ENCODE results near the gene VTI1A.

The VTI1A gene

GRCh38 chr10:112637901-112638300 is 190.9 kb downstream of the VTI1A start:
- no peak overlapping the region for H3K4me3 ChIP-seq (ENCODE audit: low read depth, low read length)
- DNase-seq (ENCODE audit: low read depth), result peak; percentile 76
- TF ChIP-seq, protein P1, sequence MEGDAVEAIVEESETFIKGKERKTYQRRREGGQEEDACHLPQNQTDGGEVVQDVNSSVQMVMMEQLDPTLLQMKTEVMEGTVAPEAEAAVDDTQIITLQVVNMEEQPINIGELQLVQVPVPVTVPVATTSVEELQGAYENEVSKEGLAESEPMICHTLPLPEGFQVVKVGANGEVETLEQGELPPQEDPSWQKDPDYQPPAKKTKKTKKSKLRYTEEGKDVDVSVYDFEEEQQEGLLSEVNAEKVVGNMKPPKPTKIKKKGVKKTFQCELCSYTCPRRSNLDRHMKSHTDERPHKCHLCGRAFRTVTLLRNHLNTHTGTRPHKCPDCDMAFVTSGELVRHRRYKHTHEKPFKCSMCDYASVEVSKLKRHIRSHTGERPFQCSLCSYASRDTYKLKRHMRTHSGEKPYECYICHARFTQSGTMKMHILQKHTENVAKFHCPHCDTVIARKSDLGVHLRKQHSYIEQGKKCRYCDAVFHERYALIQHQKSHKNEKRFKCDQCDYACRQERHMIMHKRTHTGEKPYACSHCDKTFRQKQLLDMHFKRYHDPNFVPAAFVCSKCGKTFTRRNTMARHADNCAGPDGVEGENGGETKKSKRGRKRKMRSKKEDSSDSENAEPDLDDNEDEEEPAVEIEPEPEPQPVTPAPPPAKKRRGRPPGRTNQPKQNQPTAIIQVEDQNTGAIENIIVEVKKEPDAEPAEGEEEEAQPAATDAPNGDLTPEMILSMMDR (IDR thresholded peaks at IDR 0.05; ENCODE audit: control insufficient read depth, extremely low read depth, insufficient read depth), result no peak

DNA sequence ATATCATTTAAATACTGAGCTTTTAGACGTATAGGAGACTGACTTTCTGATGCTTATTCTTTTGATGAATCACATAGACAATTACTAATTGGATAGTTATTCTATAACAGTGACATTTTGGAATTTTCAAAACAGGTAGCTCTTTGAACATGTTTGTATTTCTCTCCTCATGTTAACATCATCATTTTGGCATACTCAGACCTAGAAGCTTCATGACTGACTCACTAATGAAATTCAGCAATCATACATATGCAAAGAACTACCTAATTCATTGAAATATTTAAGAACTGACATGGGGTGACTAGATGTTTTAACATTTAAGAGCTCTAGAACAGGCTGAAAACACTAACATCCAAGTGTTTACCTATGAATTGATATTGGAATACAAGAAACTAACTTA is 192.3 kb downstream of the VTI1A start:
- no peak for DNase-seq (ENCODE audit: low read depth)
- TF ChIP-seq, protein P1 (IDR thresholded peaks at IDR 0.05; ENCODE audit: control insufficient read depth, extremely low read depth, insufficient read depth), result no peak
- no peak overlapping the region for H3K4me3 ChIP-seq (ENCODE audit: low read depth, low read length)

GRCh38 chr10:112640638-112641037 is 193.6 kb downstream of the VTI1A start:
- no peak for DNase-seq (ENCODE audit: low read depth)
- no peak overlapping the region for H3K4me3 ChIP-seq (ENCODE audit: low read depth, low read length)
- TF ChIP-seq, protein P1 (IDR thresholded peaks at IDR 0.05; ENCODE audit: control insufficient read depth, extremely low read depth, insufficient read depth), result no peak

DNA sequence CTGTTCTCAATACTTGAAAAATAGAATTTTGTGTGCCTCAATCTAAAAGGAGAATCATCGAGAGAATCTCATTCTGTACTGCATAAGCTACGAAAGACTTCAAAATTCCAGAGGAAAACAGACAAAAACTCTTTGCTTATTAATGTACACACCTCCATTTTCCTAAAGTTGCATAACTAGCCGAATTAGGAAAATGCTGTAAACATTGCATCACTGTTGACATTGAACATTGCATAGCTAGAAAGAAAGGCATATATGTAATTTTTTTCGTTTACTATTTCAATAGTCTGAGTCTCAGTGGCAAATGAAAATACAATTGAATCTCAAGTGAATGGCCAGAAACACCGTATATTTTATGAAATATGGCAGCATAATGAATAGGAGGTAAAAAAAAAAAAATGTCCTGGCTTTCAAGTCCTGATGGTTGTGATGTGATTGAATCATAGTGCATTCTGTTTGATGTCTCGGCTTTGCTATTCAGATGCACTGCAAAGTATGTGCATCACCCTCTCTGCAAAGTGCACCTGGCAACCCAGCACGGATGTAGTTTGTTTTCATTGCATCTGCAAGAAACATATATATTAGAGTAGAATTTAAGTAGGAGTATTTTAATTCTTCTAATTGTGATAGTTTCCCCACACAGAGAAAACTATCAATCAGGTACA is 196.7 kb downstream of the VTI1A start:
- H3K4me3 ChIP-seq (ENCODE audit: low read depth, low read length), result no peak overlapping the region
- no peak for DNase-seq (ENCODE audit: low read depth)
- TF ChIP-seq, protein P1 (IDR thresholded peaks at IDR 0.05; ENCODE audit: control insufficient read depth, extremely low read depth, insufficient read depth), result no peak

GRCh38 chr10:112644265-112644645 is 197.2 kb downstream of the VTI1A start:
- no peak overlapping the region for H3K4me3 ChIP-seq (ENCODE audit: low read depth, low read length)
- TF ChIP-seq, protein P1 (IDR thresholded peaks at IDR 0.05; ENCODE audit: control insufficient read depth, extremely low read depth, insufficient read depth), result no peak
- no peak for DNase-seq (ENCODE audit: low read depth)

DNA sequence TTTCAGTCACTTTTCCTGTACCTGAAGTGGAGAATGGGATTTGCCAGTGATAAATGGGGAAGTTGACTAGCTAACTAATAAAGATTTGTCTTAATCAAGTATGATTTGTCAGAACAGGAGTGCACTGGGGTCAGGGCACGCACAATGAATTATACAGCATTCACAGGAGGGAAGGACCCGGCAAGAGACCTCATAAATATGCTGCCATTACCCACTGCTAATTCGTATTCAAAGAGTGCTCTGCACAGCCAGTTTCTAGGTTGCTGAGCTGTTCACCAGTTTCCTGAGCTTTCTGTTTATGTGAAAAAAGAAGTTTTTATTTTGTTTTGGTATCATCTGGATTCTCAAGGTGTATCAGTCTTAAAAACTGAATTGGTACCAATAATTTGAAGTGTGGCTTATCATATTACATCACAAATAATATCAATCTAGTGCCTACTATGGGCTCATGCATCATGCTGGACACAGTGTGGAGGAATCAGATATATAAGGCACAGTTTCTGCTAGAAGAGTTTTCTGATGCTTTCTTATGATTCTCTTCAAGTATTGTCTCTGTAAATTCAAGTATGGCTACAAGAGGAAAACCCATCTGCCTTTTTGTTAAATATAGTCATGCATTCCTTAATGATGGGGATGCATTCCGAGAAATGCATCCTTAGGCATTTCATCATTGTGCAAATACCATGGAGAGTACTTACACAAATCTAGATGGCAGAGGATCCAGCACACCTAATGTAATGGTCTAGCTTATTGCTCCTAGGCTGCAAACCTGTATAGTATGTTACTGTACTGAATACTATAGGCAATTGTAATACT is 202.2 kb downstream of the VTI1A start:
- TF ChIP-seq, protein P1 (IDR thresholded peaks at IDR 0.05; ENCODE audit: control insufficient read depth, extremely low read depth, insufficient read depth), result no peak
- no peak for DNase-seq (ENCODE audit: low read depth)
- no peak overlapping the region for H3K4me3 ChIP-seq (ENCODE audit: low read depth, low read length)
